HG03520 (cell line): ENCODE data around the gene NID1.
"Not testable (repeated sequence)": the region's sequence is repeated elsewhere in the genome, so short reads cannot be mapped to it uniquely, and the experiment has no call there.

Experiments
- ATAC-seq: cut with Tn5 transposase; IDR thresholded peaks from one replicate; pipeline ENCODE4 v1.9.1; 2021; ENCODE audit warnings: mild to moderate bottlenecking, moderate library complexity; ENCODE audit not compliant: unreplicated experiment

The NID1 gene

DNA sequence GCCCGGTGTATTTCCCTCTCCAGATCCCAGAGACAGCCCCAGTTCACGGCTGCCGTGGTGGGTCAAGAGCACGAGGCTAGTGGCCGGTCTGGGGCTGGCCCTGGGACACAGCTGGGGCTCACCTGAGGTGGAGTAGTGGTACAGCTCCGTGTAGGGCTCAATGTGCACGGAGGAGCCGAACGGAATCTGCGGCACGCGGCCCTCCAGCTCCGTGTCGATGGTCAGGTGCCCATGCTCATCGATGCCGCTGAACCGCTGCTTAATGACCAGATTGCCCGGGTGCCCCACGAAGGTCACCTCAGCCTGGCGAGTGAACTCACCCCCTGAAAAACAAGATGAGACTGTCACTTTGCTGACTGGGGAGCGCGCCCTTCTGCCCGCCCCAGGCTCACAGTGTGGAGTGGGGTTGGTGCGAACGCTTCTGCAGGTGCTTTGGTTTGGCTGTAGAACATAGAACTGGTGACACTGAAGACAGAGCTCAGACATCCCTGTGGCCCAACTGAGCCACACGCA is 35.4 kb downstream of the NID1 start:
- no peak for ATAC-seq

GRCh38 chr1:236027104-236027503 is 37.8 kb downstream of the NID1 start:
- ATAC-seq: no peak

DNA sequence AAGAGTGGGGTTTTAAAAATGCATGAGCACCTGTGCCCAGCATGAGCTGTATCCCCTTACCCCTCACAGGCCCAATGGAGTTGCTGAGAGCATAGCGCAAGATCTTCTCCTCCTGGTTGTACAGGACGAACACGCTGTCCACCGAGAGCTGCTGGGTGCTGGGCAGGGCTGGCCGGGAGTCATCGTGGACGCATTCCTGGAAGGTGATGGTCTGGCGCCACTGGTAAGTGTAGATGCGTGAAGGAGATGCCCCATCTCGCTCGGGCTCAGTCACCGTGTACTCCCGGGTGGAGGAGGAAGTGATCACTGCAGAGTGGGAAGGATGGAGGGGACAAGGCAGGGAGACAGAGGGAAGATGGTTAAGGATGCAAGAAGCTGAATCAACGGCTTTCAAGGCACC is 39.1 kb downstream of the NID1 start:
- ATAC-seq: no peak

DNA sequence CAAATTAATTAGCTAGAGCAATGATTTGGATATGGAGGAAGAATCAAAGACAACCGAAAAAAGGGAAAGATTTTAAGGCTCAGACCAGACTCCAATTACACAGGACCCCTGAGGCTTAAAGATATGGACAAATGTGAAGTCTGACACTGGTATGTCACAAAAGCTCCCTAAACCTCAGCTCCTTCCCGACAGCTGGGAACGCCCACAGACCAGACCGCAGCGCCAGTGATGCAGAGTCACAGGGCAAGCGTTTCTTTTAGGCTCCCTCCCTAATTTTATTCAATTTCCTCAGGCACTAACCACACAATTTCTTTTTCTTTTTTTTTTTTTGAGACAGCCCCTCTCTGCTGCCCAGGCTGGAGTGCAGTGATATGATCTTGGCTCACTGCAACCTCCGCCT is 40.2 kb downstream of the NID1 start:
- no peak for ATAC-seq

DNA sequence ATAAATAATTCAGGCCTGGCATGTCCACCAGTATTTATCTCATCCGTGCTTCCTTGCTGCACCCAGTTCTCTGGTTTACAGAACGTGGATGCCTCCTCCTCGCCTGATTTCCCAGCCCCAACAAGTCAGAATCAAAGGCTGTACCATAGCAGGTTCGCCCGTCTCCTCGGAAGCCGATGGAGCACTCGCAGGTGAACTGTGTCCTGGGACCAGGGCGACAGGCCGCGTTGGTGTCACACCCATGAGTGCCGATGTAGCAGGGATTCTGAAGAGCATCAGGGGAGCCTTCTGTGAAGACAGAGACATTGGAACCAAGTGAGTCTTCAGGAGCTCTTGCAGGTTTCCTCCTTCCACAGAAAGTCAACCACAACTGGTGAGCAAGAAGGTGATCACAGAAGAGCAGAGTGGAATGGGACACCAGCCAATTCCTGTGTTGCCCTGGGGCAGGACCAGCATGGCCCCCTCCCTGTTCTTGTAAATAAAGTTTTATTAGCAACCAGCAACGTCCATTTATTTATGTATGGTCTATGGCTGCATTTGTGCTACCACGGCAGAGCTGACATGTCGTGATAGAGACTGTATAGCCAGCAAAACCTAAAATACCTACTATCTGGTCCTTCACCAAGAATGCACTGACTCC is 40.8 kb downstream of the NID1 start:
- ATAC-seq: no peak

DNA sequence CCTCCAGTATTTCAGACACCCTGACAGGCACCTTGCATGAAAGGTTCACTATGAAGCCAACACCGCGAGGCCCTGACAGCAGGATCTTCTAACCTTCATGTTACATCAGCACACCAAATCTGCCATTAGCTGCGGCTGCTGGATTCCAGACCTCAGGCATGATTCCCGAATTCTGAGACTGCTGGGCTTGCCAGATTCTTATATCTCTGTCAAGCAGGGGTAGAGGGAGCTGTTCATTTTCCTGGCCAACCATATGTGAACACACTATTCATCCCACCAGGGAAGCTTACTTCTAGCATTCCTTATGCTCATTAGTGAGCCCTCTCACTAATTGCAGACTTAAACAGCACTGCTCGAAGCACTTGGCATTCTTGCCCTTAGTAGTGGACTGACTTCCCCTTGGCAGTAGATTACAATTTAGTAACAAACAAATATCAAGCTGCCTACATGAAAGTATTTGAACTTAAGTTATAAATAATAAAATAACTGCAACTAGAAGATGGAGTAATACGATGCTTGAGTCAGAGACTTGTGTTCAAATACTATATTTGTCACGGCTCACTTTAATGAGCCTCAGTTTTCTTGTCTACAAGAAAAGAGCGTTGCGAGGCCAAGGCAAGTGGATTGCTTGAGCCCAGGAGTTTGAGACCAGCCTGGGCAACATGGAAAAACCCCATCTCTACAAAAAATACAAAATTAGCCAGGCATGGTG is 43.3 kb downstream of the NID1 start:
- no peak for ATAC-seq

DNA sequence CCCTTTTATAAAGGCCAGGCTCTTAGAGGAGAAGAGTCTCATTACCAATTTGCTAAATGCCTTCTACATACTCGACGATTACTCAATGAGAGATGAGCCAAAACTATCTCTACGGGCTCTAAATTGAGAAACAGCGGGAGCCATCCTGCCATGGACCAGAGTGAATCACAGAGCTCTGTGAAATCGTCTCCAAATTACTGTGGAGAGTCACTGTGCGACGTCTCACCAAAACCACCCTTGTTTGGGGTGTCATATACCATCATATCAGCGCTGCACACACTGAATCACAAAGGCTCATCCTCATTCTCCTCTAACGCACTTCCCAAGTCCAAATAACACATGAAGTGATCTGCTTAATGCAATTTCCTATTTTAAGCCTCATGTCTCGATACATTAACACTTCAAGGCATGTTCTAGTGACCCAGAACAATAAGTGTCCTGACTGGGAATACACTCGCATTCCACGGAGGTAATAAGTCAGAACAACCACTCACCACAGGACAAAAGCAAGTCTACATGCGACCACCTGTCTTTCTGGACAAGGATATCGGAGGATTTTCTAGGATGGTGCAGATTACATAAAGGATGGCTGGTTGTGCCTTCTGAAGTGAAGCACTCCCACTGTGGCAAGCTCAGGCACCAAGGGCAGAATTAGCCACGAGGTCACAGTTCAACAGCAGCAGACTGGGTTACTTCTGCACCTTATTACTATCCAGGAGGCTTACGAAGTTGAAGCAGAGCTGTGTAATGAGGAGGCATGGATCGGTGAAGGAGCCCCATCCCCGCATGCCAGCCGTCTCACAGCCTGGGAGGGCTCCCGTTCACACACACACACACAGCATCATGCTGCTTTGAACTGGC is 44.3 kb downstream of the NID1 start:
- no peak for ATAC-seq

DNA sequence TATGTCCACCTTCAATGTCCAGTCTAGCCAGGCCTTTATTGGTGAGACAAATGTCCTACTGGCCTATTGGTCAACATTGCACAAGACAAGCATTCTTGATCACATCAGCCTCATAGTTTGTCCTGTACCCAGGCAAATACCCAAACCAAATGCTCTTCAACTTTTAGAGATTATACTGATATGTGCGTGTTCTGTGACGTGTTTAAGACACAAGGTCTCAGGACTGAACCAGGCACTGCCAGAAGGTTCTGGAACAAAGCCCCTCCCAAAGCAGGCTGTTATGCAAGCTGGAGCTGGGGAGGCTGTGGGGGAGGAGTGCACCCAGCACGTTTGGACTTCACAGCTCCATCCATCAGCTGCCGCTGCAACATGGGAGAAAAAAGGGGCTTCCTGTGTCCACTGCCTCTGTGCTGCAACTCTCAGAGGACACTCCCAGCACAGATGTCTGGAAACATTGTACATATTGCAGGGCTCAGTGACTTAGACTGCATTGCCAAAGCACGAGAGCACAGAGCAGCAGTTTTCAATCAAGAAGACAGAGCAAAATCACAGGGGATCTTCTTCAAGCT is 45.9 kb downstream of the NID1 start:
- ATAC-seq: no peak

DNA sequence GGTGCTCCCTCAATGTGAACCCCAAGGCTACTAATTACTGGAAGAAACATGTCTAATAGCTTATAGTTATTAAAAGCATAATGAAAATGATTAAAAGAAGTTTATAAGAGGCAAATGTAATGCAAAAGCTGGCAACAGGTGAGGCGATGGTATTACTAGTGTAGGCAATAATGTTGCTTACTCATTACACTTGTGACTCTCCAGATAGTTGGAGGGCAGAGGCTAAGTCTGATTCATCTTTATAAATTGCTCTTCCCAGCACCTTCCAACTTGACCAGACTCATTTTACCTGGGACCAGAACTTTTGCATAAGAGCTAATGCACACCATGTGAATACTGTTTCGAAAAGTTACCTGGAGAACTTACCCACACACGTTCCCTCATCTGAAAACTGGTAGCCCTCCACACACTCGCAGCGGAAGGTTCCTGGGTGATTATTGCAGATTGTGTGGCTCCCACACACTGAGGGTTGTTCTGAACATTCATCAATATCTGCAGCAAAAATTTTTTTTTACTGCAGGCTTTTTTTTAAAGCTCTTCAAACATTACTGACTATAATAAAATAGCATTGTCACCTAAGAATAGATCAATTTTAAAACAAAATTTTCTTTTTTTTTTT is 48.0 kb downstream of the NID1 start:
- ATAC-seq: no peak

DNA sequence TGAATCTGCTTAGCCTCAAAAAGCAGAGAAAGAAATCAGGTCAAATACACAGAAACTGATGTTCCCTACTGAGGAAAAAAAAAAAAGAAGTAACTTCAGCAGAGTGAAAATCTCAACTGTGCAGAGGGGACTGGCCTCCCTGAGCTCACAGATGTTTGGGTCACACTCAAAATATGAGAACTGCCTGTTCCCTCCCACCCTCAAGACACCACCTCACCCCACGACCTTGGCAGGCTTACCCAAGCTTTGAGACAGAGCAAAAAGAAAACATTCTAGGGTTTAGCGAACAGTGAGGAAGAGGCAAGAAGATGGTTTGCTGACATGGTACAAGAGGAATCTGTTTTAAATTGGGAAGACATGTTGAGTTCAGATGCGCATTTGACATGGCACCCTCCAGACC is 48.8 kb downstream of the NID1 start:
- ATAC-seq: no peak

- no peak for ATAC-seq
Observed at GRCh38 chr1:236015539-236015938, 49.4 kb downstream of the NID1 start.

GRCh38 chr1:236013330-236013729 is 51.6 kb downstream of the NID1 start:
- no peak for ATAC-seq

- ATAC-seq: no peak
Observed at GRCh38 chr1:236011641-236012040, 53.2 kb downstream of the NID1 start.

DNA sequence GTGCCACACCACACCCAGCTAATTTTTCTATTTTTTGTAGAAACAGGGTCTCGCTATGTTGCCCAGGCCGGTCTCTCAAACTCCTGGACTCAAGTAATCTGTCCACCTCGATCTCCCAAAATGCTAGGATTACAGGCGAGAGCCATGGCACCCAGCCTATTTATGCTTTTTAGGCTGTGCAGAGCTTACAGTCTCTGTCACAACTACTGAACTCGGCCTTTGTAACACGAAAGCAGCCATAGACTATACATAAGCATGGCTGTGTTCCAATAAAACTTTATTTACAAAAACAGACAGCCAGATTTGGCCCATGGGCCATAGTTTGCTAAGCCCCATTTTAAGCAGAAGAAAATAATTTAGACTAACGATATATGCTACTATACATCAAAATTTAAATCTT is 54.4 kb downstream of the NID1 start:
- no peak for ATAC-seq

GRCh38 chr1:236009857-236010256 is 55.0 kb downstream of the NID1 start:
- no peak for ATAC-seq

DNA sequence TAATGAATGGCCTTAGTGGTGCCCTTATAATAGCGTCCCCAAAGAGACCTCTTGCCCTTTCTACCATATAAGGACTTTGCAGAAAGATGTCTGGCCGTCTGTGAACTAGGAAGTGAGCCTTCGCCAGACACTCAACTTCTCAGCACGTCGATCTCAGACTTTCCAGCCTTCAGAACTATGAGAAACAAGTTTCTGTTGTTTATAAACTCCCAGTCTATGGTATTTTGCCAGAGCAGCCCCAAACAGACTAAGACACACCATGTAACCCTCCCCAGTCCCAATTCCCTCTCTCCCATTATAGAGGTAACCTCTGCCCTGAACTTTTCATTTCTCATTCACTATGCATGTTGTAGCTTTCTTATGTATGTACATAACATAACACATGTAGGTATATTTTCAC is 55.7 kb downstream of the NID1 start:
- ATAC-seq: no peak

DNA sequence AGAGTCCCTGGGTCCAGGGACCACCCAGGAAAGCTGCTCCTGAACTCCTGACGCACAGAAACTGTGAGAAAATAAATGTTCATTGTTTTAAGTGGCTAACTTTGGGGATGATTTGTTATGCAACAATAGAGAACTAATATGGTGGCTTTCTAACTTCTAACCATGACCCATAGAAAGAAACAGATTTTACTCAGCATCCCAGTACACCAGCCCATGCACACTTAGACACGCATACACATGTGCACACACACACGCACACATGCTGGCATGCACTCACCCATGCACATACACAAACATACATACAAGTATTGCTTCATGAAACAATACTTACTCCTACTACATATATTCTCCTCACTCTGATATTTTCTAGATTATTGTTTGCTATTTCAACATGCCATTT is 57.1 kb downstream of the NID1 start:
- no peak for ATAC-seq

GRCh38 chr1:236003058-236003457 is 61.8 kb downstream of the NID1 start:
- ATAC-seq: not testable (repeated sequence)

GRCh38 chr1:236002572-236002971 is 62.3 kb downstream of the NID1 start:
- no peak for ATAC-seq

GRCh38 chr1:236002025-236002390 is 62.9 kb downstream of the NID1 start:
- ATAC-seq: no peak

GRCh38 chr1:236000781-236001180 is 64.1 kb downstream of the NID1 start:
- no peak for ATAC-seq
